ENCODE measurements around the gene EPHA6. TPM values are rescaled to one million over a fixed set of nuclear protein-coding genes. Genes with fewer than 3 reads are reported as not detected.
"Not testable (repeated sequence)": the region's sequence is repeated elsewhere in the genome, so short reads cannot be mapped to it uniquely, and the experiment has no call there.

Gene EPHA6
- total and polyA plus RNA-seq, 7 donors, result 0.58 to 53.5 (median 45.4) TPM; not detected in 2

DNA sequence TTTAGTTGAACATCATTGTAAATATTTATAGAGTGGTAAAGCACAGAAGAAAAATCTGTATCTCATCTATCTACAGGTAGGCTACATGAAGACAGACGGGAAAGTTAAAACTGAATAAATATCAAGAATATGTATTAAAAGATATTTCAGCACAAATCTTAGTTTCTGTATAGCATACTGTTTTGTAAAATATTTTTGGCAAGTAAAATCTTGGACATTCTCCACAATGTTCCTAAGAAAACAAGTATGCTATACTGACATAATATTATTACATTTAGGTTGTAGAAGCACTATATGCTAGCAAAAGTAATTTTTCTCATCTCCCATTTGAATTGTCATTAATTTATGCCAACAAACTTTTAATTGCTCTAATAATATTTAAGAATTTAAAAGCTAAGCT lies 623.7 kb downstream of the EPHA6 start:
- H3K27me3 ChIP-seq, result no peaks in the 10 kb centered on the region
- no peaks in the 10 kb centered on the region for H3K4me1 ChIP-seq
- no peak for TF ChIP-seq EP300 (IDR thresholded peaks at IDR 0.05)
- 73 to 90% methylated on average over 1 of the region's 1 CpG for WGBS, 2 donors
- intact Hi-C loops (cut with DNase I), result no loop called here
- H3K36me3 ChIP-seq, result no peaks in the 10 kb centered on the region
- H3K9me3 ChIP-seq, result no peaks in the 10 kb centered on the region
- H3K4me3 ChIP-seq, result no peak overlapping the region
- no peak overlapping the region for H3K27ac ChIP-seq
- DNase-seq, result no peak

DNA sequence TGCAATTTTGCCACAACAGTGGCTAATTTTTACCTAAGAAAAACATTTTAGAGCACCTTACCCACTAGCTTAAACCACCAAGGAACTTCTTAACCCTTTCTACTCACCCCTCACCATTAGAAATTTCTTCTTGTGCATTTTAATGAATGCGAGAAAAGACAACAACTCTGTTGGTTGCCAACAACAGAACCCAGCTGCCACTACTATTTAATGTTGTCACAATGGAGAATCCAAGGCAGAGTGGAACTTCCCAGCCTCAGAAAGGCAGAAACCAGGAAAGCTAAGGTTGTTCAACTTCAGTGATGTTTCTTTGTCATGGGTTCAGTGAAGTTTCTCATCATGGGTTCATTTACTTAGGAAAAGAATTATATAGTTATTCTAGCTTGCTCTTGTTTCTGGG lies 625.0 kb downstream of the EPHA6 start:
- H3K4me1 ChIP-seq, result no peaks in the 10 kb centered on the region
- H3K36me3 ChIP-seq, result no peaks in the 10 kb centered on the region
- WGBS, 2 donors, result 66 to 93% methylated on average over 1 of the region's 1 CpG
- DNase-seq, result no peak
- TF ChIP-seq EP300 (IDR thresholded peaks at IDR 0.05) (no peak), POLR2AphosphoS5 (IDR thresholded peaks at IDR 0.05) (no peak), POLR2A (IDR thresholded peaks at IDR 0.05) (no peak)
- TF ChIP-seq, protein P1, sequence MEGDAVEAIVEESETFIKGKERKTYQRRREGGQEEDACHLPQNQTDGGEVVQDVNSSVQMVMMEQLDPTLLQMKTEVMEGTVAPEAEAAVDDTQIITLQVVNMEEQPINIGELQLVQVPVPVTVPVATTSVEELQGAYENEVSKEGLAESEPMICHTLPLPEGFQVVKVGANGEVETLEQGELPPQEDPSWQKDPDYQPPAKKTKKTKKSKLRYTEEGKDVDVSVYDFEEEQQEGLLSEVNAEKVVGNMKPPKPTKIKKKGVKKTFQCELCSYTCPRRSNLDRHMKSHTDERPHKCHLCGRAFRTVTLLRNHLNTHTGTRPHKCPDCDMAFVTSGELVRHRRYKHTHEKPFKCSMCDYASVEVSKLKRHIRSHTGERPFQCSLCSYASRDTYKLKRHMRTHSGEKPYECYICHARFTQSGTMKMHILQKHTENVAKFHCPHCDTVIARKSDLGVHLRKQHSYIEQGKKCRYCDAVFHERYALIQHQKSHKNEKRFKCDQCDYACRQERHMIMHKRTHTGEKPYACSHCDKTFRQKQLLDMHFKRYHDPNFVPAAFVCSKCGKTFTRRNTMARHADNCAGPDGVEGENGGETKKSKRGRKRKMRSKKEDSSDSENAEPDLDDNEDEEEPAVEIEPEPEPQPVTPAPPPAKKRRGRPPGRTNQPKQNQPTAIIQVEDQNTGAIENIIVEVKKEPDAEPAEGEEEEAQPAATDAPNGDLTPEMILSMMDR (IDR thresholded peaks at IDR 0.05), result no peak
- no peaks in the 10 kb centered on the region for H3K9me3 ChIP-seq
- H3K4me3 ChIP-seq, result no peak overlapping the region
- no peaks in the 10 kb centered on the region for H3K27me3 ChIP-seq
- intact Hi-C loops (cut with DNase I), result no loop called here
- H3K27ac ChIP-seq, result no peak overlapping the region

DNA sequence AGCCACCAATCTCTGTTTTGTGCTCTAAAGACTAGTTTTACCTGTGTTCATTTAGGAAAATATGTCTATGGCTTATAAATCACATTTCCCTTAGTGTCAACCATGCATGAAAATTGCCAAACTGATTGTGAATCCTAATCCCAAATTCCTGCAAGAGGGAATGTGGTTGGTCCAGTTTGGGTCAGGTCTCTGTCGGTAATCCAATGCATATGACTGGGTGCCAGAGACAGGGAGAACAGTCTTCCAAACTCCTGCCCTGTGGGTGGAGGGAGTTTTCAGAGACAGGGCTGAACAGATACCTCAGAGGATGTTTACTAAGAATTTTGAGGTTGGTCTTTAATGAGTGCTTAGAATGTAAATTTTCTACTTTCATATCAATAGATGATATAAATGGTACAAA lies 649.6 kb downstream of the EPHA6 start:
- intact Hi-C loops (cut with DNase I), result no loop called here
- no peaks in the 10 kb centered on the region for H3K9me3 ChIP-seq
- DNase-seq, result no peak
- H3K4me3 ChIP-seq, result no peak overlapping the region
- TF ChIP-seq POLR2AphosphoS5 (IDR thresholded peaks at IDR 0.05) (no peak), POLR2A (IDR thresholded peaks at IDR 0.05) (no peak), EP300 (IDR thresholded peaks at IDR 0.05) (no peak)
- TF ChIP-seq, protein P1 (IDR thresholded peaks at IDR 0.05), result no peak
- no peaks in the 10 kb centered on the region for H3K27me3 ChIP-seq
- no peak overlapping the region for H3K27ac ChIP-seq
- H3K36me3 ChIP-seq, result no peaks in the 10 kb centered on the region
- peaks cover 0 to 9% (median 8%) of the 10 kb centered on the region in 4 donors for H3K4me1 ChIP-seq
- 34 to 75% methylated on average over 1 of the region's 1 CpG for WGBS, 2 donors

DNA sequence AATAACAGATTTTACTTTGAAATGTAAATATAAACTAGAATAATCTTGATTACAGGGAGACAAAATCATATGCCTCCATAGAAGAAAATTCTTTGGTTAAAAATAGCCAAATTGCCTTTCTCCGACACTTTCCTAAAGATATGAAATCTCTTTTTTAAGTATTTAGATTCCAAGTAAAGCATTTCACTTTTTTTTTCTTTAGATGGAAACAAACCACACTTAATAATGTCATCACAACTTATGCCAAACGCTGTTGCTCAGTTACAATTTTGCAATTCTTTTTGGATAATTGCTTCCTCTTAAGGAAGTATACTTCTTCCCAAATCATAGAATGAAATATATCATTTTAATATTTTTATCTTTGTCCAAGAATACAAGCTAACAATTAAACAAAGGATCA lies 656.1 kb downstream of the EPHA6 start:
- 68 to 84% methylated on average over 2 of the region's 2 CpGs for WGBS, 2 donors
- no peak overlapping the region for H3K4me3 ChIP-seq
- H3K27me3 ChIP-seq, result no peaks in the 10 kb centered on the region
- H3K9me3 ChIP-seq, result no peaks in the 10 kb centered on the region
- no peak for DNase-seq
- no peak overlapping the region for H3K27ac ChIP-seq
- no peaks in the 10 kb centered on the region for H3K36me3 ChIP-seq
- TF ChIP-seq, protein P1 (IDR thresholded peaks at IDR 0.05), result no peak
- TF ChIP-seq POLR2A (IDR thresholded peaks at IDR 0.05) (no peak), EP300 (IDR thresholded peaks at IDR 0.05) (no peak), POLR2AphosphoS5 (IDR thresholded peaks at IDR 0.05) (no peak)
- intact Hi-C loops (cut with DNase I), result no loop called here
- H3K4me1 ChIP-seq, result peaks cover 0 to 6% (median 0%) of the 10 kb centered on the region in 4 donors

DNA sequence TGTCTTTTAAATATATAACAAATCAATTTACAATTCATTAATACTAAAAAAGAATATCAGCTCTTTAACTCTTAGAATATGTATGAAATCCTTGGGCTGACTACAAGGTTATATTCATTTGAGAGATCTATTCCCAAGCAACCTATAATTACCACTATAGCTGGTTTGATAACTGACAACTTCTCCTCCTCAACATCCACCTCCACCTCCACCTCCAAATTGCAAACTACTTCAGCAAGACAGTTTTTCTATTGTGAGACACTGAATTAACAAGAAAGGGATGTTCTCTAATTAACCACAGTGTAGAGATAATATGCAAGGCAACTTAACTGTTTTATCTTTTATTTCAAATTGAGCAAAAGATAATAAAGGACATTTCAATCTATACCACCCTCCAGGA lies 665.3 kb downstream of the EPHA6 start:
- TF ChIP-seq POLR2A (IDR thresholded peaks at IDR 0.05), result no peak
- TF ChIP-seq POLR2AphosphoS5 (IDR thresholded peaks at IDR 0.05), result no peak
- TF ChIP-seq EP300 (IDR thresholded peaks at IDR 0.05), result no peak
- TF ChIP-seq, protein P1 (IDR thresholded peaks at IDR 0.05), result no peak
- no peak for DNase-seq
- intact Hi-C loops (cut with DNase I), result no loop called here
- no peak overlapping the region for H3K4me3 ChIP-seq
- no peaks in the 10 kb centered on the region for H3K4me1 ChIP-seq
- H3K9me3 ChIP-seq, result no peaks in the 10 kb centered on the region
- no peak overlapping the region for H3K27ac ChIP-seq
- no peaks in the 10 kb centered on the region for H3K36me3 ChIP-seq
- no peaks in the 10 kb centered on the region for H3K27me3 ChIP-seq

DNA sequence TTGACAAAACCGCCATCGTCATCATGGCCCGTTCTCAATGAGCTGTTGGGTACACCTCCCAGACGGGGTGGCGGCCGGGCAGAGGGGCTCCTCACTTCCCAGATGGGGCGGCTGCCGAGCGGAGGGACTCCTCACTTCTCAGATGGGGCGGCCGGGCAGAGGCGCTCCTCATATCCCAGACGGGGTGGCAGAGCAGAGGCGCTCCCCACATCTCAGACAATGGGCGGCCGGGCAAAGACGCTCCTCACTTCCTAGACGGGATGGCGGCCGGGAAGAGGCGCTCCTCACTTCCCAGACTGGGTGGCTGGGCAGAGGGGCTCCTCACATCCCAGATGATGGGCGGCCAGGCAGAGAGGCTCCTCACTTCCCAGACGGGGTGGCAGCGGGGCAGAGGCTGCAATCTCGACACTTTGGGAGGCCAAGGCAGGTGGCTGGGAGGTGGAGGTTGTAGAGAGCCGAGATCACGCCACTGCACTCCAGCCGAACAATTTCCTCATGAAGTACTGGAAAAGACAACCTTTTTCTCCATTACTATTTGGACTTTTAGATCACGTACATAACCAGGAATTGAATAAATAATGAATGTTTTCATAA lies 666.4 kb downstream of the EPHA6 start:
- WGBS, 2 donors, result 94 to 97% methylated on average over 29 of the region's 29 CpGs
- H3K9me3 ChIP-seq; H3K27ac ChIP-seq; H3K27me3 ChIP-seq; H3K4me1 ChIP-seq; H3K36me3 ChIP-seq; intact Hi-C loops (cut with DNase I); H3K4me3 ChIP-seq; DNase-seq: not testable (repeated sequence)
